HepG2 (cell line): ENCODE results near the gene ZDHHC14. TPM values are rescaled to one million over a fixed set of nuclear protein-coding genes. Genes with fewer than 3 reads are reported as not detected.

Experiments used
- AHR ChIP-seq: IDR thresholded peaks from 2 replicates; pipeline ENCODE4 v1.6.1; 2018; ENCODE audit warnings: missing genetic modification reagents, missing compliant biosample characterization
- ATAD3A ChIP-seq: sonication (generic); formaldehyde crosslinking; IDR thresholded peaks from 2 replicates; pipeline ENCODE4 v1.4.0; 2020; ENCODE audit warnings: missing genetic modification reagents
- CHD2 ChIP-seq: IDR thresholded peaks from 2 replicates; pipeline ENCODE4 v1.6.1; 2011; ENCODE audit warnings: low read depth, low read length, improper control_type of control experiment
- FLYWCH1 ChIP-seq: sonication (generic); formaldehyde crosslinking; IDR thresholded peaks from 2 replicates; pipeline ENCODE4 v1.8.1; 2023; ENCODE audit warnings: mild to moderate bottlenecking, missing genetic modification reagents
- FOXA3 ChIP-seq: IDR thresholded peaks from 2 replicates; pipeline ENCODE4 v1.6.1; 2016; ENCODE audit warnings: missing genetic modification reagents, missing compliant biosample characterization
- LBX2 ChIP-seq: sonication (generic); formaldehyde crosslinking; IDR thresholded peaks from 2 replicates; pipeline ENCODE4 v1.5.0; 2020; ENCODE audit warnings: missing genetic modification reagents, mild to moderate bottlenecking, borderline replicate concordance
- PLRG1 ChIP-seq: fragments of 450-650 bp; conservative IDR thresholded peaks from 2 replicates; pipeline ENCODE4 v1.6.1; 2016
- SOX13 ChIP-seq, 3 experiments: fragments of 450-650 bp in 1 of 3; sonication (generic) in 1 of 3; formaldehyde crosslinking in 1 of 3; IDR thresholded peaks in 2 of 3; conservative IDR thresholded peaks in 1 of 3; 2 replicates each; pipeline versions ENCODE4 v1.5.0 to v1.6.1; 2016 to 2020; ENCODE audit warnings: antibody characterized with exemption in 1 of 3, mild to moderate bottlenecking in 1 of 3, missing compliant biosample characterization in 1 of 3, missing genetic modification reagents in 1 of 3, moderate library complexity in 1 of 3
- SRY ChIP-seq: sonication (generic); formaldehyde crosslinking; IDR thresholded peaks from 2 replicates; pipeline ENCODE4 v1.8.0; 2022; ENCODE audit warnings: mild to moderate bottlenecking, missing genetic modification reagents
- SUZ12 ChIP-seq: fragments of 150-350 bp; IDR thresholded peaks from 2 replicates; pipeline ENCODE4 v1.6.1; 2014; ENCODE audit warnings: low read depth, low read length
- ZNF460 ChIP-seq: sonication (generic); formaldehyde crosslinking; IDR thresholded peaks from 2 replicates; pipeline ENCODE4 v1.5.1; 2020; ENCODE audit warnings: missing genetic modification reagents, mild to moderate bottlenecking, borderline replicate concordance
- ZNF558 ChIP-seq: sonication (generic); formaldehyde crosslinking; IDR thresholded peaks from 2 replicates; pipeline ENCODE4 v1.9.0; 2022; ENCODE audit warnings: mild to moderate bottlenecking, missing genetic modification reagents, borderline replicate concordance
- ZNF629 ChIP-seq: sonication (generic); formaldehyde crosslinking; conservative IDR thresholded peaks from 2 replicates; pipeline ENCODE4 v1.5.0; 2020; ENCODE audit warnings: missing genetic modification reagents
- polyA plus RNA-seq, 8 experiments: library from polyadenylated mRNA; depleted of rRNA in 3 of 8; stranded (reverse) in 7 of 8; unstranded in 1 of 8; fragments of >200 nt; fragmentation: Illumina TruSeq in 4 of 8; extraction: Trizol in 4 of 8; gene quantifications; 2 replicates each; pipeline versions ENCODE4 v1.2.1 to v1.2.3, GENCODE V29; 2011 to 2016; ENCODE audit warnings: low read depth in 4 of 8, missing spikeins in 1 of 8, mixed read lengths in 1 of 8; ENCODE audit not compliant: insufficient read depth in 1 of 8
- total RNA-seq, 5 experiments: library from RNA; depleted of rRNA; stranded (reverse); fragments of >200 nt; fragmentation: Illumina TruSeq; extraction: Trizol; gene quantifications; 2 replicates each; pipeline ENCODE4 v1.2.3, GENCODE V29; 2016; ENCODE audit warnings: low read depth in 1 of 5
- TF ChIP-seq, protein P1 (sequence below), 2 experiments: fragments of 450-650 bp in 1 of 2; sonication (generic) in 1 of 2; formaldehyde crosslinking in 1 of 2; IDR thresholded peaks; 2 replicates each; pipeline versions ENCODE4 v1.6.1 to v1.8.0; 2016 to 2022; ENCODE audit warnings: antibody characterized with exemption in 1 of 2, mild to moderate bottlenecking in 1 of 2, missing genetic modification reagents in 1 of 2
- TF ChIP-seq, protein P2 (sequence below): sonication (generic); formaldehyde crosslinking; IDR thresholded peaks from 2 replicates; pipeline ENCODE4 v1.4.0; 2020; ENCODE audit warnings: missing genetic modification reagents
- TF ChIP-seq, protein P3 (sequence below), 2 experiments: fragments of 450-650 bp in 1 of 2; sonication (generic) in 1 of 2; formaldehyde crosslinking; IDR thresholded peaks; 2 replicates each; pipeline versions ENCODE4 v1.5.0 to v1.8.0; 2020 to 2022; ENCODE audit warnings: mild to moderate bottlenecking in 1 of 2, missing genetic modification reagents in 1 of 2

Gene ZDHHC14
- total and polyA plus RNA-seq, 2 of the 13 experiments (the other 11 are each of a cell fraction or from before 2014, with no cell fraction given): 3.7 to 9.5 TPM

DNA sequence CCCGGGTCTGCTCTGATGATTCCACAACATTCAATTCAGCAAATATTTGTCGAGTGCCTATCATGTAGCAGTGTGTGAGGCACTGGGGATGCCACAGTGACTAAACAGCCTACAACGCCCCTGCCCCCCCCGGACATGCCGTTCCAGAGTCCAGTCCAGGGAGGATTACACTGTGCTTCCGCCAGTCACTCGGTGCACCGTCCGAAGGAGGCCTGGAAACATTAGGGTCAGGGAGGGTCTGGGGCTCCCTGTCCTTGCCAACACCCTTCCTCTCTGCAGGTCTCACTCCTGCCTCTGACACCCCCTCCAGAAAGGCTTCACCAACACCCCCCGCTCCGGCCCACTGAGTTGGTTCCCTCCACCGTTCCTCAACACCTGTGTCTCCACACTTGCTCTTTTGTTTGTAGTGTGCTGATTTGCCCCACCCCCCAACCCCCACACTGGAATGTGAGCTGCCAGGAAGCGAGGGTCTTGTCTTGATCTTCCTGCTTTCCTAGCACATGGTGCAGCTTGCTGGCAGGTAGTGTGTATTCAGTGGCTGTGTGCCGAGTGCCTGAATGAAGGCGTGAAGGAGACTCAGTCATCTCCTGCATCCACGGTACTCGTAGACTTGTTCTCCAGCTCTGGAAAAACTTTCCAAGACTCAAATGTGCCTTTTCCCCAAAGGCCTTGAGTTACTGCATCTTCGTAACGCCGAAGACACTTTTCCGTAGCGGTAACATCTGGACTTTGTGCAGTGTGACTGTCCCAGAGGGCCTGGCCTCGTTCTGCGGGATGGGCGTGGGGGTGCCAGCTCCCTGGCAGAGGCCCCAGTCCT lies 150.4 kb downstream of the ZDHHC14 start (continued):
- TF ChIP-seq, protein P1, sequence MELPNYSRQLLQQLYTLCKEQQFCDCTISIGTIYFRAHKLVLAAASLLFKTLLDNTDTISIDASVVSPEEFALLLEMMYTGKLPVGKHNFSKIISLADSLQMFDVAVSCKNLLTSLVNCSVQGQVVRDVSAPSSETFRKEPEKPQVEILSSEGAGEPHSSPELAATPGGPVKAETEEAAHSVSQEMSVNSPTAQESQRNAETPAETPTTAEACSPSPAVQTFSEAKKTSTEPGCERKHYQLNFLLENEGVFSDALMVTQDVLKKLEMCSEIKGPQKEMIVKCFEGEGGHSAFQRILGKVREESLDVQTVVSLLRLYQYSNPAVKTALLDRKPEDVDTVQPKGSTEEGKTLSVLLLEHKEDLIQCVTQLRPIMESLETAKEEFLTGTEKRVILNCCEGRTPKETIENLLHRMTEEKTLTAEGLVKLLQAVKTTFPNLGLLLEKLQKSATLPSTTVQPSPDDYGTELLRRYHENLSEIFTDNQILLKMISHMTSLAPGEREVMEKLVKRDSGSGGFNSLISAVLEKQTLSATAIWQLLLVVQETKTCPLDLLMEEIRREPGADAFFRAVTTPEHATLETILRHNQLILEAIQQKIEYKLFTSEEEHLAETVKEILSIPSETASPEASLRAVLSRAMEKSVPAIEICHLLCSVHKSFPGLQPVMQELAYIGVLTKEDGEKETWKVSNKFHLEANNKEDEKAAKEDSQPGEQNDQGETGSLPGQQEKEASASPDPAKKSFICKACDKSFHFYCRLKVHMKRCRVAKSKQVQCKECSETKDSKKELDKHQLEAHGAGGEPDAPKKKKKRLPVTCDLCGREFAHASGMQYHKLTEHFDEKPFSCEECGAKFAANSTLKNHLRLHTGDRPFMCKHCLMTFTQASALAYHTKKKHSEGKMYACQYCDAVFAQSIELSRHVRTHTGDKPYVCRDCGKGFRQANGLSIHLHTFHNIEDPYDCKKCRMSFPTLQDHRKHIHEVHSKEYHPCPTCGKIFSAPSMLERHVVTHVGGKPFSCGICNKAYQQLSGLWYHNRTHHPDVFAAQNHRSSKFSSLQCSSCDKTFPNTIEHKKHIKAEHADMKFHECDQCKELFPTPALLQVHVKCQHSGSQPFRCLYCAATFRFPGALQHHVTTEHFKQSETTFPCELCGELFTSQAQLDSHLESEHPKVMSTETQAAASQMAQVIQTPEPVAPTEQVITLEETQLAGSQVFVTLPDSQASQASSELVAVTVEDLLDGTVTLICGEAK (IDR thresholded peaks at IDR 0.05): no peak
- TF ChIP-seq, protein P1 (CRISPR knock-in tag; IDR thresholded peaks at IDR 0.05): peak; percentile 92
- TF ChIP-seq SUZ12 (no peak), PLRG1 (no peak), LBX2 (CRISPR knock-in tag) (no peak), ATAD3A (no peak), SRY (CRISPR knock-in tag) (peak; percentile 88), FOXA3 (CRISPR knock-in tag) (peak; percentile 97), AHR (peak; percentile 96), ZNF629 (CRISPR knock-in tag) (peak; percentile 9; the same call in 1 of the 2 replicates), CHD2 (peak; percentile 60), ZNF460 (peak; percentile 67; the same call in 1 of the 2 replicates), SOX13 (IDR thresholded peaks at IDR 0.05) (peak; percentile 80), SOX13 (CRISPR knock-in tag; conservative IDR thresholded peaks at IDR 0.05 in 1 of 2, IDR thresholded peaks at IDR 0.05 in 1 of 2) (peak in 1 of 2 experiments; percentile 93; a peak in 2 of 4 replicates), FLYWCH1 (CRISPR knock-in tag) (peak; percentile 98), ZNF558 (peak; percentile 89; the same call in 1 of the 2 replicates)
- TF ChIP-seq, protein P2, sequence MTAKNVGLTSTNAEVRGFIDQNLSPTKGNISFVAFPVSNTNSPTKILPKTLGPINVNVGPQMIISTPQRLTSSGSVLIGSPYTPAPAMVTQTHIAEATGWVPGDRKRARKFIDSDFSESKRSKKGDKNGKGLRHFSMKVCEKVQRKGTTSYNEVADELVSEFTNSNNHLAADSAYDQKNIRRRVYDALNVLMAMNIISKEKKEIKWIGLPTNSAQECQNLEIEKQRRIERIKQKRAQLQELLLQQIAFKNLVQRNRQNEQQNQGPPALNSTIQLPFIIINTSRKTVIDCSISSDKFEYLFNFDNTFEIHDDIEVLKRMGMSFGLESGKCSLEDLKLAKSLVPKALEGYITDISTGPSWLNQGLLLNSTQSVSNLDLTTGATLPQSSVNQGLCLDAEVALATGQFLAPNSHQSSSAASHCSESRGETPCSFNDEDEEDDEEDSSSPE (CRISPR knock-in tag): peak; percentile 77
- TF ChIP-seq, protein P3, sequence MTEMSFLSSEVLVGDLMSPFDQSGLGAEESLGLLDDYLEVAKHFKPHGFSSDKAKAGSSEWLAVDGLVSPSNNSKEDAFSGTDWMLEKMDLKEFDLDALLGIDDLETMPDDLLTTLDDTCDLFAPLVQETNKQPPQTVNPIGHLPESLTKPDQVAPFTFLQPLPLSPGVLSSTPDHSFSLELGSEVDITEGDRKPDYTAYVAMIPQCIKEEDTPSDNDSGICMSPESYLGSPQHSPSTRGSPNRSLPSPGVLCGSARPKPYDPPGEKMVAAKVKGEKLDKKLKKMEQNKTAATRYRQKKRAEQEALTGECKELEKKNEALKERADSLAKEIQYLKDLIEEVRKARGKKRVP (CRISPR knock-in tag; IDR thresholded peaks at IDR 0.05): peak in 1 of 2 experiments; percentile 87; a peak in 2 of 4 replicates
